CD4-positive, alpha-beta T cell treated with Interleukin-17A for 1 hour (primary cell): ENCODE measurements around the gene SOX3.

ENCODE experiments used
- DNase-seq: peaks from one replicate; pipeline ENCODE4 v3.0.0-alpha.2; 2020

The SOX3 gene

GRCh38 chrX:140492066-140492994 is 12.5 kb downstream of the SOX3 start:
- DNase-seq, result no peak

GRCh38 chrX:140480765-140481164 is 24.1 kb downstream of the SOX3 start:
- no peak for DNase-seq

- no peak for DNase-seq
Observed at GRCh38 chrX:140477987-140478386, 26.9 kb downstream of the SOX3 start.

GRCh38 chrX:140475025-140475424 is 29.8 kb downstream of the SOX3 start:
- no peak for DNase-seq

GRCh38 chrX:140467211-140467610 is 37.7 kb downstream of the SOX3 start:
- no peak for DNase-seq
